IMR-90 (cell line): ENCODE measurements around the gene NDOR1. TPM values are rescaled to one million over a fixed set of nuclear protein-coding genes. Genes with fewer than 3 reads are reported as not detected.

Experiments used
- BHLHE40 ChIP-seq: fragments of 150-350 bp; IDR thresholded peaks from 2 replicates; pipeline ENCODE4 v1.6.1; 2016; ENCODE audit warnings: mild to moderate bottlenecking, low read depth, low read length
- CEBPB ChIP-seq: IDR thresholded peaks from 2 replicates; pipeline ENCODE4 v1.6.1; 2012; ENCODE audit warnings: low read depth, low read length, improper control_type of control experiment
- ELK1 ChIP-seq: fragments of 150-350 bp; IDR thresholded peaks from 2 replicates; pipeline ENCODE4 v1.6.1; 2016; ENCODE audit warnings: low read depth, mild to moderate bottlenecking, low read length, moderate library complexity, borderline replicate concordance
- POLR2A ChIP-seq: IDR thresholded peaks from 2 replicates; pipeline ENCODE4 v1.6.1; 2012; ENCODE audit warnings: mild to moderate bottlenecking, low read depth, low read length
- SMC3 ChIP-seq: fragments of 150-350 bp; IDR thresholded peaks from 2 replicates; pipeline ENCODE4 v1.6.1; 2016; ENCODE audit warnings: low read depth, mild to moderate bottlenecking, antibody characterized with exemption, low read length, moderate library complexity
- polyA plus RNA-seq, 3 experiments: library from polyadenylated mRNA; depleted of rRNA; stranded (reverse); fragments of >200 nt; gene quantifications; 2 replicates each; pipeline ENCODE4 v1.2.3, GENCODE V29; 2012; ENCODE audit warnings: low replicate concordance in 1 of 3
- total RNA-seq: library from RNA; depleted of rRNA; stranded (reverse); fragments of >200 nt; gene quantifications from 2 replicates; pipeline ENCODE4 v1.2.3, GENCODE V29; 2012

Gene NDOR1
- total and polyA plus RNA-seq, 2 of the 4 experiments (the other 2 are of a cell fraction), result 0.90 to 10.6 TPM

GRCh38 chr9:137159105-137160053 lies 46.1 kb upstream of the NDOR1 start (continued):
- no peak for TF ChIP-seq SMC3
- no peak for TF ChIP-seq CEBPB
- no peak for TF ChIP-seq ELK1
- TF ChIP-seq POLR2A, result no peak
- no peak for TF ChIP-seq BHLHE40
